Measurements from ENCODE around the gene RGCC. TPM values are rescaled to one million over a fixed set of nuclear protein-coding genes. Genes with fewer than 3 reads are reported as not detected.

The RGCC gene
- total RNA-seq, 2 donors from 2014 or later: 5.4 TPM

GRCh38 chr13:41413872-41414271, 43.5 kb upstream of the RGCC start:
- Histone ChIP-seq H3K27ac (ENCODE audit: low read depth, low read length) (no peak overlapping the region), H3K9me3 (ENCODE audit: control insufficient read depth, low read length) (no peaks in the 10 kb centered on the region), H3K4me1 (ENCODE audit: control insufficient read depth, insufficient read depth, low read length) (no peaks in the 10 kb centered on the region), H3K9ac (ENCODE audit: extremely low read depth, low read length, poor library complexity, severe bottlenecking) (no peak overlapping the region), H3K27me3 (ENCODE audit: control insufficient read depth, insufficient read depth, low read length, poor library complexity, severe bottlenecking) (no peaks in the 10 kb centered on the region), H3K4me3 (ENCODE audit: low read length) (no peak overlapping the region), H3K36me3 (ENCODE audit: control insufficient read depth, insufficient read depth, low read length) (no peaks in the 10 kb centered on the region)
- no peak overlapping the region for H3K27ac Mint-ChIP-seq
- no peak for TF ChIP-seq CTCF (conservative IDR thresholded peaks at IDR 0.05)
- H3K4me3 Mint-ChIP-seq: no peak overlapping the region
- no peaks in the 10 kb centered on the region for H3K36me3 Mint-ChIP-seq (ENCODE audit: low read depth)
- 92 to 100% methylated on average over 2 to 5 of the region's 5 CpGs for WGBS, 2 experiments (ENCODE audit: insufficient coverage in 1 of 2, insufficient read length in 1 of 2)
- peaks cover 2% of the 10 kb centered on the region for H3K4me1 Mint-ChIP-seq
- H3K27me3 Mint-ChIP-seq (ENCODE audit: insufficient read depth): peaks cover 3% of the 10 kb centered on the region
- H3K9me3 Mint-ChIP-seq: no peaks in the 10 kb centered on the region
- DNase-seq: no peak

GRCh38 chr13:41416276-41416675, 41.1 kb upstream of the RGCC start:
- 59 to 71% methylated on average over 3 of the region's 3 CpGs for WGBS, 2 experiments (ENCODE audit: insufficient coverage in 1 of 2, insufficient read length in 1 of 2)
- H3K27ac ChIP-seq (ENCODE audit: low read depth, low read length): no peak overlapping the region
- no peaks in the 10 kb centered on the region for H3K27me3 ChIP-seq (ENCODE audit: control insufficient read depth, insufficient read depth, low read length, poor library complexity, severe bottlenecking)
- H3K36me3 ChIP-seq (ENCODE audit: control insufficient read depth, insufficient read depth, low read length): no peaks in the 10 kb centered on the region
- Mint-ChIP-seq H3K36me3 (ENCODE audit: low read depth) (no peaks in the 10 kb centered on the region), H3K9me3 (no peaks in the 10 kb centered on the region), H3K27me3 (ENCODE audit: insufficient read depth) (peaks cover 3% of the 10 kb centered on the region), H3K4me3 (no peak overlapping the region), H3K27ac (no peak overlapping the region), H3K4me1 (peaks cover 7% of the 10 kb centered on the region)
- no peak overlapping the region for H3K9ac ChIP-seq (ENCODE audit: extremely low read depth, low read length, poor library complexity, severe bottlenecking)
- DNase-seq: no peak
- no peak for TF ChIP-seq CTCF (conservative IDR thresholded peaks at IDR 0.05)
- H3K9me3 ChIP-seq (ENCODE audit: control insufficient read depth, low read length): no peaks in the 10 kb centered on the region
- H3K4me1 ChIP-seq (ENCODE audit: control insufficient read depth, insufficient read depth, low read length): no peaks in the 10 kb centered on the region
- no peak overlapping the region for H3K4me3 ChIP-seq (ENCODE audit: low read length)

- no peak overlapping the region for H3K4me3 ChIP-seq (ENCODE audit: low read length)
- H3K27me3 ChIP-seq (ENCODE audit: control insufficient read depth, insufficient read depth, low read length, poor library complexity, severe bottlenecking): no peaks in the 10 kb centered on the region
- H3K9me3 ChIP-seq (ENCODE audit: control insufficient read depth, low read length): no peaks in the 10 kb centered on the region
- Mint-ChIP-seq H3K36me3 (ENCODE audit: low read depth) (no peaks in the 10 kb centered on the region), H3K4me3 (no peak overlapping the region), H3K27ac (no peak overlapping the region), H3K4me1 (peaks cover 13% of the 10 kb centered on the region), H3K9me3 (no peaks in the 10 kb centered on the region), H3K27me3 (ENCODE audit: insufficient read depth) (peaks cover 3% of the 10 kb centered on the region)
- DNase-seq: no peak
- H3K4me1 ChIP-seq (ENCODE audit: control insufficient read depth, insufficient read depth, low read length): no peaks in the 10 kb centered on the region
- TF ChIP-seq CTCF (conservative IDR thresholded peaks at IDR 0.05): no peak
- no peaks in the 10 kb centered on the region for H3K36me3 ChIP-seq (ENCODE audit: control insufficient read depth, insufficient read depth, low read length)
- no peak overlapping the region for H3K9ac ChIP-seq (ENCODE audit: extremely low read depth, low read length, poor library complexity, severe bottlenecking)
- 79 to 83% methylated on average over 4 to 5 of the region's 5 CpGs for WGBS, 2 experiments (ENCODE audit: insufficient coverage in 1 of 2, insufficient read length in 1 of 2)
- no peak overlapping the region for H3K27ac ChIP-seq (ENCODE audit: low read depth, low read length)
These were observed 39.3 kb upstream of the RGCC start for GRCh38 chr13:41418027-41418426.

All from endodermal cell (in vitro differentiated cells).